Activated CD4-positive, alpha-beta T cell treated with anti-CD3 and anti-CD28 coated beads for 1 hour (primary cell): ENCODE measurements around the gene AMZ2.
"Not testable (repeated sequence)": the region's sequence is repeated elsewhere in the genome, so short reads cannot be mapped to it uniquely, and the experiment has no call there.

Experiments used
- DNase-seq: peaks from one replicate; pipeline ENCODE4 v3.0.0-alpha.2; 2020

Gene AMZ2

DNA sequence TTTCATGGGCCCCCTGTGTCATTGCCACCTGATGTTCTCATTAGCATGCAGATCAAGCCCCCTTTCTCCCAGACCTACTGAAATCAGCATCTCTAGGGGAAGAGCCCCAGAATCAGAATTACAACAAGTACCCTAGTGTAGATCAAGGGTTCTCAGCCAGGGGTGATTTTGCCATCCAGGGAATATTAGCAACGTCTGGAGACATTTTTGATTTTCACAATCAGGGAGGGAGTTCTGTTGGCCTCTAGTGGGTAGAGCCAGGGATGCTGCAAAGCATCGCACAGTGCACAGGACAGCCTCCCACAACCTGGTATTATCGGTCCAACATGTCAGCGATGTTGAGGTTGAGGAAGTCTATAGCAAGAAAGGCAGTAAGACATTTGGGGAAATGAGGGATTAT is 7.3 kb downstream of the AMZ2 start:
- no peak for DNase-seq

DNA sequence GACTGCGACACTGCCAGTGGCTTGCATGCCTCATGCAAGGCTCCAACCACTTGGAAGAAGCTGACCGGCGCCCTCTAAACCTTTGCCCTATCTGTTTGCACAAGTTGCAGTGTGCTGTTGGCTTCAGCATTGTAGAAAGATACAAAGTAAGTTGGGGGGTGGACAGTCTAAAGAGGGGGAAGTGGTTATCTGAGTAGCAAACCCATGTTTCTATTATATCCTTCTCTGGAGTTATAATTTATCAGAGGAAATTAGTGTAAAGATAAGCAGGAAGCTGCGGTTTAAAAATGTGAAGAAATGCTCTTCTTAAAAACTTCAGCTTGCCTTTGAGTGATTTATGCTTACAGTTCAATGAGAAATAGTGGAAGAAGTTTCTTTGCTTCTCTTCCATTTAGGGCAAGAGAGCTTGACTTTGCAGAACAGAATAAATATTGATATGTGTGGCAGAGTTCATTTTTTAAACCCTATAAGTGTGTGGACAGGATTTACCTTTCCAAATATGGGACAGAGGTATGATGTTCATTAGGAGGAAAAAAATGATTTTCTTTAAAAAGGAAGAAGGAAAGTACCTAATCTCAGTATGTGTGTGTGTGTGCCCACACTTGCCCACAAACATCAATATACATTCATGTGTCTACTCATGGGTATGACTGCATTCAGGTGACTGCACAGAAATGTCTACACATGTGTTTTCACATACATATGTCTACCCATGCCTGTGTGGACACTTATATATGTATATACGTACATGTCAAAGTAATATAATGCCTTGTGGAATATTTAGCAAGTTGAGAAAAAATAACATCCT is 8.1 kb downstream of the AMZ2 start:
- no peak for DNase-seq

DNA sequence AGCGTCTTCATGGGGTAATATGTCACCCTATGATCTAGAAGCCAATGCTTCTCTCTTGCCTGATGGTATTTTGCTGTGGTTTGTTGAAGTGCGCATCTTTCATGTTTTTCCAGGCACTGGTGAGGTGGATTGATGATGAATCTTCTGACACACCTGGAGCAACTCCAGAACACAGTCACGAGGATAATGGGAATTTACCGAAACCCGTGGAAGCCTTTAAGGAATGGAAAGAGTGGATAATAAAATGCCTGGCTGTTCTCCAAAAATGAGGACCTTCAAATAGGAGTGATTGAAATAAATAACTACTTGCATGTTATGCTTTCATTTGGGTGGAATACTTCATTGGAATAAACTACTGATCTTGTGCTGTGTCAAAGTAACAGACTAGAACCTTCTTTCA is 8.9 kb downstream of the AMZ2 start:
- not testable (repeated sequence) for DNase-seq

DNA sequence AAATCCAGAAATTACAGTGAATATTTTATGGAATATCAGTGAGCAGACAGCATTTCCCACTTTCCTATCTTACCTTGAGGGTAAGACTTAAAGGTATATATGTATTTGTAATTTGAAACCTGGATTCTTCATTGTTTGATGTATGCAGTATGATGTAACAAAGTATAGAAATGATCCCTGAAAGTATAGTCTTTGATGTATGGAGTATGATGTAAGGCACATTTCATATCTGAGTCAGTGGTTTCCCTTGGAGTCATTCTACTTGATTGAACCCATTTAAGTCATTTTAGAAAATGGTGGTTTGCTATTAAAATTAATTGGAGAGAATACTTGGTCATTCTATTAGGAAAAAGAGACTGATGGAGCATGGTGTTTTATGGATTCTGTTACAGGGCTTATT is 10.1 kb downstream of the AMZ2 start:
- DNase-seq = no peak

DNA sequence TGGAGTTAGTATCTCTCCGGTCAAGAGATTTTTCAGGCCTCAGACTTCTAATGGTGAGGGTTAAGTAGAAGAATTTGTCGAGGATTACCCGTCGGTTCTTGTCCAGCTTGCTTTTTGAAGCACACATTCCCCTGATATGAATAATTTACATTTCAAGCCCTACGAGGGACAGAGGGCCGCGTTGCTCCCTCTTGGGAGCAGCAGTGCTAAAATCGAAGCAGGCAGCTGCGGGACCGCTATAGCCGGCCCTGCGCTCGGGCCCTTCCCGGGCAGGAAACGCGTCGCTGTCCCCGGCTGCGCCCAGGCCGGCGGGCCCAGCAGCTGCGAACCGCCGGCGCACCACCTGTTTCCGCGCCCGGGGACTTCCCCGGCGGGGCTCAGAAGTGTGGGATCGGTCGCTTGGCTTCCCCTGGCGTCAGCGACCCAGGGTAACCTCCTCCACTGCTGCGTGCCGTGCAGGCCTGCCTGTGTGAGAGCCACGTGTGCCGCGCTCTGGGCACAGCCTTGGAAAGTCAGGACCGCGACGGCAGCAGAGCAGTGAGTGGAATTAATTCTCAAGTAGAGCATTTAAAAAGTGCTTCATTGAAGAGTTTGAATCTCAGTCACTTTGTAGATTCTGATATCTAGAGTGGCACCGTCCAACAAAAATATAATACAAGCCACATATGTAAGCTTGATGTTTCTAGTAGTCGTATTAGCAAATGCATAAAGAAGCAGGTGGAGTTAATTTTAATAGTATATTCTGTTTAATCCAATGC is 11.2 kb downstream of the AMZ2 start:
- peak; percentile 70 for DNase-seq

DNA sequence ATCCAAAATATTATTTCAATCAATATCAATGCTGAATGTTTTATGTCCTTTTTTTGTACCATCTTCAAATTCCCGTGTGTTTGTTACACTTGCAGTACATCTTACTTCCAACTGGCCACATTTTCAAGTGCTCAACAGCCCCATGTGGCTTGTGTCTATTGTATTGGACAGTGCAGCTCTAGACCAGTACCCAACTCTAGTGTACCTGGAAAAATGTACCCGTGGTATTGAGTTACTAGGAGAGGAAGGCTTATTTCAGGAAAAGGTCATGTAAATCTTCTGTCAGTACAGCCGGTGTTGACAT is 11.8 kb downstream of the AMZ2 start:
- not testable (repeated sequence) for DNase-seq

DNA sequence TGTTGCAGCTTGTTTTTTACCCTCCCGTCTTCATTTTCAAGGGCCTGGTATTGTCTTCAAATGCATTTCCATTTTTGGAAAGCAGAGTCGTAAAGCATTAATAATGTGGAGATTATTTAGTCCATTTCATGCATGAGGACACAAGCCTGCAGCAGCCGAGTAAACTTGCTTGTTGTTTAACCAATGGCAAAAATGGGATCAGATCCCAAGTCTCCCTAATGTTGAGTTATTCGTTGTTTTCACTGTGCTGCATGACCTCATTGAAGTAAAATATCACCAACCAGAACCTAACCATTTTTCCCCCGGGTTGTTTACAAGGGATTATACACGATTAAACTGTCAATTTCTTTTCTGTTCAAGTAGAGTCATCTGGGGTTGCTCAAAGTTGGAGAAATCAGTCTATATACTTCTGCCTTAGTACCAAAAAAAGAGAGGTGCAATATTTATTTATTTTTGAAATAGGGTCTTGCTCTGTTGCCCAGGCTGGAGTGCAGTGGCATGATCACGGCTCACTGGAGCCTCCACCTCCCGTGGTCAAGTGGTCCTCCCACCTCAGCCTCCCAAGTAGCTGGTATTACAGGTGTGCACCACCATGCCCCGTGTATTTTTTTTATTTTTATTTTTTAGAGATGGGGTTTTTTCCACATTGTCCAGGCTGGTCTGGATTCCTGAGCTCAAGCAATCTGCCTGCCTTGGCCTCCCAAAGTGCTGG is 12.4 kb downstream of the AMZ2 start:
- no peak for DNase-seq

DNA sequence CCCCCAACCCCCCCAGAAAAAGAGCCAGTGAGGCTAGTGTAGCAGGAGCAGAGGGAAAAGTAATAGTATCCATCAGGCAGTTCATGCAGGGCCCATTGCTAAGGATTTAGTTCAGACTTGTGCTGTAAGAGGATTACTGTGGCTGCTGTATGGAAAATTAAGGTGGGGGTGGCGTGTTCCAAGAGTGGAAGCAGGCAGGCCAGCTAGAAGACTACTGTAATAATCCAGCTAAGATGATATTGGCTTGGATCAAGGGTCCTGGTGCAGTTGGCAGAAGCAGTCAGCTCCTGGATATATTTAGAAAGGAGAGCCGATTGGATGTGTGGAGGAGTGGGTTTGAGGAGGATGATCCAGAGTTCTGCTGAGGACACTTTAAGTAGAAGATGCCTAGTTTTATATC is 14.6 kb downstream of the AMZ2 start:
- DNase-seq = not testable (repeated sequence)

DNA sequence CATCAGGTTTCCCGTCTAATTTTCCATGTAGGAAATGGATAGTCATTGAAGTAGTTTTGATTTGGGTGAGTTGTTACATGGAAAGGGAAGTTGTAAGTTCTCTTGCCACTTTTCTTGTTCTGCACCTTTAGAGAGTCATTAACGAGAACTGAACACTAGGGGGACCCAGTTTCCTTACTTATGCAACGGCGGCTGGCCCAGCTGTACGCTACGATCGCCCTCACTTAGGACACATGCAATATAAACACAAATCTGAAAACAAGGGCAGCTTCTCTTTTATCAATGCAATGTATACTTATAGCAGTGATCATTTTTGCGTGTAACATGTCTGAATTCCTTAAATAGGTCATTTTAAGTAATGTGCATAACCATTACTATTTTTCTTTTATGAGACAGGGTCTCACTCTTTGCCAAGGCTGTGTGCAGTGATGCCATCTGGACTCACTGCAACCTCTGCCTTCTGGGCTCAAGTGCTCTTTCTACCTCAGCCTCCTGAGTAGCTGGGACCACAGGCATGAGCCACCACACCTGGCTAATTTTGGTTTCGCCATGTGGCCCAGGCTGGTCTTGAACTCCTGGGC is 15.3 kb downstream of the AMZ2 start:
- not testable (repeated sequence) for DNase-seq

DNA sequence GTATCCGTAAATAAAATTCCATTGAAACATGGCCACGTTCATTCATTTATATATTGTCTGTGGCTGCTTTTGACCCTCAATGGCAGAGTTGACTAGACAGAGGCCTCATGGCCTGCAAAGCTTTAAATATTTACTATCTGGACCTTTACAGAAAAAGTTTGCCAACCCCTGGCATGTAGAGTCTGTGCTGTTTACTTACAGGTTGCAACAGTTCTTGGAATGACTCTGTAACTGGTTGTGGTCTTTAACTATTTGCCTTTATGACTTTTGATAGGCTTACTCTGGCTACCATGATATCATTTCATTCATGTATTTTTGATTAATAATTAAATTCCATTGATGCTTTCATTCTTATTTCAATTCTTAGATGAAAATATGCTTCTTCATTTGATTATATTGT is 18.0 kb downstream of the AMZ2 start:
- DNase-seq = not testable (repeated sequence)

DNA sequence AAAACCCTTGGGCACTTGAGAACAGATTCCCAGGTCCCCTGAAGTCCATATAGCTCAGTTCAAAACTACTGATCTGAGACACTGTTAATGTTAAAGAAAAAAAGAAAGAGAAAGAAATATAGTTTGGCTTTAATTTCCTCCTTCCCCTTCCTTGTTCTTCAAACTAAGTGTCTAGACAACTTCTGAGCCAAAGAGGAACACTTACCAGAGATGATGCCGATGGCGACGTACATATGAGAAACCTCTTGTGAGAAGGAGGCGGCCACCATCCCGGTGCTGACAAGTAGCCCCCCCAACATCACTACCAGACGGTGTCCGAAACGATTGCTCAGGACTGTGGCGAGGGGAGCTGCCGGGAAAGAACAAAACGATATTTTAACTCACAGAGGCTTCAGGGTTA is 25.9 kb downstream of the AMZ2 start:
- no peak for DNase-seq

DNA sequence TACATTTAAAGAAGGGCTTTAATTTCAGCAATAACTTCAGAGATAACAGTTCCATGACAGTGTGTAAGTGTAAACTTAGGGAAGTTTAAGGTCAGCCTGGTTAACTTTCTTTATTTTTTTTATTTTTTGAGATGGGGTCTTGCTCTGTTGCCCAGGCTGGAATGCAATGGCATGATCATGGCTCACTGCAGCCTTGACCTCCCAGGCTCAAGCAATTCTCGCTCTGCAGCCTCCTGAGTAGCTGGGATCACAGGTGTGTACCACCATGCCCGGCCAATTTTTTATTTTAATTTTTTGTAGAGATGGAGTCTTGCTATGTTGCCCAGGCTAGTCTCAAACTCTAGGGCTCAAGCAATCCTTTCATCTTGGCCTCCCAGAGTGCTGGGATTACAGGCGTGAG is 28.5 kb downstream of the AMZ2 start:
- DNase-seq = not testable (repeated sequence)

DNA sequence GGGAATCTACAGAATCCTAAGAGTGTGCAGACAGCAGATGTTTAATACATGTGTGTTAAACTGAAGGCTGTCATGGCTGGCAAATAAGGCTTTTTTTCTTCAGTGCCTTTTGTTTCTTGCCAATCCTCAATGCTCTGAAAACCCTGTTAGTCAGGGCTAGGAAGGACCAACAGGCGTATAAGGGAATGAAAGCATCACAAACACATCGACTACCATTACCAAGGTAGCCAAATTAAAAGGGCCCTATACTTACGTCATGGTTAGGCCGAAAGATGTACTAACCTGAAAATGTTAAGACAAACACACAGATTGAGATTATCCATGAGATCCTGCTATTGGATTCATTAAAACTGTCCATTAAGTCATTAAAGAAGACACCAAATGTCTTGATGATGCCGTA is 30.0 kb downstream of the AMZ2 start:
- DNase-seq = no peak

DNA sequence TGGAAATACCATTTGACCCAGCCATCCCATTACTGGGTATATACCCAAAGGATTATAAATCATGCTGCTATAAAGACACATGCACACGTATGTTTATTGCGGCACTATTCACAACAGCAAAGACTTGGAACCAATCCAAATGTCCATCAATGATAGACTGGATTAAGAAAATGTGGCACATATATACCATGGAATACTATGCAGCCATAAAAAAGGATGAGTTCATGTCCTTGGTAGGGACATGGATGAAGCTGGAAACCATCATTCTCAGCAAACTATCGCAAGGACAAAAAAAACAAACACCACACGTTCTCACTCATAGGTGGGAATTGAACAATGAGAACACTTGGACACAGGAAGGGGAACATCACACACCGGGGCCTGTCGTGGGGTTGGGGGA is 34.1 kb downstream of the AMZ2 start:
- not testable (repeated sequence) for DNase-seq

DNA sequence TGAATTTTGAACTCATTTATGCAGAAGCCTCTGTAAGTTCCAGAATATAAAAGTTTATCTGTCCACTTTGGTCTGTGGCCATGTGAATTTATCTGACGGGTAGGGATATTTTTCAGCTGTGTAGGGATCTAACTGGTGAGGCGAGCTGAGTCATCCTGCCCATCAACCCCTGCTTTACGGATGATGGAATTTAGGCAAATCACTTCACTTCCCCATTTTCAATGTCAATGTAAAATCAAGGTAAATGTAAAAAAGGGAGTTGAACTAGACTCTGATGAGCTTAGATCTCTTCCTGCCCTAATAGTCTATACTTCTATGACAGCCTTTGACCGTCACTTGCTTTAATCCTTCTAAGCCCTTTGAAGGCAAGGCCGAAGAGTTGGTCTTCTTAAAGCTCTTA is 40.5 kb downstream of the AMZ2 start:
- DNase-seq = no peak

DNA sequence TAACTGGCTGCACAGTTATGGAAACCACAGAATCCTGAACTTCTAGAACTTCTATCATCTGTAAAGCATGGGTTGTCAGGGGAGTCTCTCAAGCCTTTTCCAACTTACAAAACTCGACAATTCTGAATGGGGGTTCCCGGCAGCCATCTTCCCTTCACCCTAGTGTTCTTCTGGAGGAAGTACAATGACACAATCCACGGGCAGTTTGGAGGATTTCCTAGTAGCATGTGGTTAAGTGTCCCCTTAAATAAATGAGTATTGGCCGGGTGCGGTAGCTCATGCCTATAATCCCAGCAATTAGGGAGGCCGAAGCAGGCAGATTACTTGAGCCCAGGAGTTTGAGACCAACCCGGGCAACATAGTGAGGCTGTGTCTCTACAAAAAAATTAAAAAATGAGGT is 41.0 kb downstream of the AMZ2 start:
- no peak for DNase-seq

DNA sequence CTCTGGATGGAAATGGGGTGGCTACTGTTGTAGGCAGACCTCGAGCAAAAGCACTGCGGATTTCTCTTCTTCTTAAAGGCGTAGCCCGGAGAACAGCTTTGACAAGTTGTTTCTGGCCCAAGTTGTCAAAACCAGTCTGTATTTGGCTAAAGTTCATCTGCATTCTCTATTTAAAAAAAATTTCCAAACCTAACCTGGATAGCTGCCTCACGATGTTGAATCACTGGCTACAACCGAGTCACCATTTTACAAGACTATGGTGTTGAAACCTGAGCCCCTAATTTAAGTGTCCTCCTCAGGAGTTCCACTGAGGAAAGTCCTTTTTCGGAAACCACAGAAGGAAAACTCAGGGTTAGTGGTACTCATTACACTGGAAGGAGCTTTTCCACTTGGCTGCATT is 41.6 kb downstream of the AMZ2 start:
- DNase-seq = no peak

DNA sequence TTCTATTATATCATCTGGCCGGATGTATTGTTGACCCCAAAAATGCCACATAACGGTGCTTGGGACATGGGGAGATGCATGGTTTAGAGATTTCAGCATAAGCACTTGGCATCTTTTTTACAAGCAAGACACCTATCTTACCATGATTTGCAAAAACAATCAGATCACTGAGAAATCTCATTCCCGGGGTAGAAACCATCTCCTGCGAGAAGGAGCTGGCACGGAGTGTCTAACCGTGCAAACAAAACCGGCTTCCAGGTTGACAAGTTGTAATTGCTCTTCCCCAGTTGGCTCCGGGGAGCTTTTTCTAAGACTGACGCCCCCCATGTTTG is 42.1 kb downstream of the AMZ2 start:
- DNase-seq = no peak

DNA sequence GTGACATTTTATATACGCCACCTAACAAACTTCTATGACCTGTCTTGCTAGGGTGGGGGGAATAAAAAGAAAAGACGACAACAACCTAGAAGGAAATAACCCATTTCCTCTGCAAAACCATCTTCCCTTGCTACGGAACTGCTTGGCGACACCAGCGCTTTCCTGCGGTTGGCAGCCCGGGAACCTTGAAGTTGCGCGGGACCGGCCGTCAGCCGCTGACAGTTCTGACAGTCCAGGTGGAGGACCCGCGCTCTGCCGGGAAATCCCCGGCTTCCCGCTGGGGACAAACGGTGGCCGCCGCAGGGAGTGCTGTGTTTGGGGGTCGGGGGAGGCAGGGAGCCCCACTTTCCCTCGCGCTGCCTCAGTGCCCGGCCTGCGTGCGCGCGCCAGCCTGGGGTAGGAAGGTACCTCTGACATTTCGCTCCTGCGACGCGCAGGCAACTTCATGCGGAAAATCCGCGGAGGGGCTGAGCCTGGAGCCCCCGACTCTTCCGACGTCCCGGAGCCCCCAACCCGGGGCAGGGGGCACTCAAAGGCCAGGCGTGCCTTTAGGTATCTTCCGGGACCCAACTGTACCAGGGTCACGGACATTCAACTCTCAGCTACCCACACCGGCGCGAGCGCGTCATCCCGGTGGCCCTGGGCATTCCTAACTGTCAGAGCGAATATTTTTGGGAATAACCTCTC is 42.6 kb downstream of the AMZ2 start:
- peak; percentile 30 for DNase-seq

DNA sequence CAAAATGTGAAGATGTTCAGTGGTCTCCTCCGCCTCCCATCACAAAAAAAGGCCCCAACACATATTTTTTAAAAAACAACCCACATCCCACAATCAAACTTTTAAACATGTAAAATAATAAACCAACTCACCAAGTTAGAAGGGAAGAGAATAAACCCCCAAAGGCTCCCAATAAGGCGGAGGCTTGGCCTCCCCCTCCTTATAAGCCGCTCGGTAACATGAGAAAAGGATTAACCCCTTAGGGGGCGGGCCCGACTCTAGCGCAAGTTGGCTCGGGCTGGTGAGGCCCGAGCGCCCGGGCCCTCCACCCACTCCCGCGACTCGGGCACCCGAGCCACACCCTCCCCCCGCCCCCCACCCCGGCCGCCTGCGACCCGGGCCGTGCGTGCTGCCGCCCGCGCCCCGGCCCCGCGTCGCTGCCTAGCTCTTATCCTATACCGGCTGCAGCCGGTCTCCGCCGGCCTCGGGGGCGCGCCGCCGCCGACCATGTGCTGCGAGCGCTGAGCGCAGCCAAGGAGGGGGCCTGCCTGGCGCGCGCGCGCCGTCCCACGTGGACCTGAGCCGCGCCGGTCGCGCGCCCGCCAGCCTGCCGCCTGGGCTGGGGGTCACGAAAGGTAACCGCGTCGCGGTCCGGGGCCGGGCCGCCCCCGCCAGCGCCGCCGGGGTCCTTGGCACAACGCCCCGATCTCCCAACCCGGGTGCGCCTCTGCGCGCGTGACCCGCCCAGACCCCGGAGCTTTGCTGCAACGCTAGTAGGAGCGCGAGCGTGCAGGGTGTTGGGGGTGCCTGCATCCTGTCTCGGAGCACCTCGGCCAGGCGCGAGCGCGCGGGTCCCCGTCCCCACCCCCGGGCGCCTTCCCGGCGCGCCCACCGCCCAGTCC is 43.4 kb downstream of the AMZ2 start, which contains the start of the genes ARSG and SLC16A6:
ARSG (plus strand) TSS at position 541 of the 881 bp plus-strand sequence. CDS start 15,999 bp downstream, outside the sequence.
SLC16A6 (minus strand) TSS at position 173 of the 881 bp plus-strand sequence. CDS start 12,807 bp downstream, outside the sequence.
- DNase-seq = peak; percentile 68

DNA sequence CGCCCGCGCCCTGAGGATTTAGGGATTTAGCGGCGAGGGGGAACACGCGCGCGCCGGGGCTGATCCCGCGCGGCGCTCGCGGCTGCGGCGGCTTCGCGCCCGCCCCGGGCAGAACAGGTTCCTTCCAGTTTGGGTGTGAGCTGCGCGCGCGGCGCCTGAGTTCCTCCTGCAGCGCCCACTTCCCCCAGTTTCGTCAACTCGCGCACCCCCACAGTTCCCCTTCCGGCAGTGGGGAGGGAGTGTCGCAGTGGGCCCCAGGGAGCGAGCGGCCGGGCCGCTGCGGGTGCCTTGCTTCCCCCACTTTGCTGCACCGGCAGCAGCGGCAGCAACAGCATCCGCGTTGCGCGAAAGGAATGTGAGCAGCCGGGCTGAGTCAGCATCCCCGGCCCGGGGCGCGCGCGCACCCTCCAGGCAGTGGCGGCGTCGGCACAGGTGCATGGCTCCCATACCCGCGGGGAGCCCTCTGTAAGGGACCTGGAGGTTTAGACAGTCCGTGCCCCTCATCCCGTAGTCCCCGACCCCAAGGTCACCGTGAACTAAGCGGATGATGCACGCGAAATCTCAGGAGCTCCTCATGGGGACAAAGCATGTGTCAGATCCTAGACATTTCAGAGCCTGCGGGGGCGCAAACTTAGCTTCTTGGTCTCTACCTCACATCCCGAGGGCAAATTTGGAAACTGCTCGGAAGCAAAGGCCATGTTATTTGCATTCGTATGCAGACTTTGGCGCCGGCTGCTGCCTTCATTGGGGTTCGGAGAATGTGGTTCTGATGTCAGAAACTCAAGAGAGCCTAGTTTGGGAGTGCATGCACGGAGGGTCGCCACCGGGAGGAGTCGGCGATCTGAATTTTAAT is 44.2 kb downstream of the AMZ2 start:
- DNase-seq = peak; percentile 83
